ENCODE data around the gene GABRP. TPM values are rescaled to one million over a fixed set of nuclear protein-coding genes. Genes with fewer than 3 reads are reported as not detected.

GABRP gene
- total and polyA plus RNA-seq, 2 experiments from 2014 or later: 3.6 to 6.3 TPM

DNA sequence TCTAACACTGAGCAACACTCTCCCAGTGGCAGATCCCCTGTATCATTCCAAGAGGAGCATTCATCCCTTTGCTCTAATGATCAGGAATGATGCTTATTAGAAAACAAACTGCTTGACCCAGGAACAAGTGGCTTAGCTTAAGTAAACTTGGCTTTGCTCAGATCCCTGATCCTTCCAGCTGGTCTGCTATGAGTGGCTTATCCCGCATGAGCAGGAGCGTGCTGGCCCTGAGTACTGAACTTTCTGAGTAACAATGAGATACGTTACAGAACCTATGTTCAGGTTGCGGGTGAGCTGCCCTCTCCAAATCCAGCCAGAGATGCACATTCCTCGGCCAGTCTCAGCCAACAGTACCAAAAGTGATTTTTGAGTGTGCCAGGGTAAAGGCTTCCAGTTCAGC, 29.7 kb downstream of the GABRP start:
- no peaks in the 10 kb centered on the region for H3K36me3 ChIP-seq (ENCODE audit: insufficient read depth)
- no peaks in the 10 kb centered on the region; the same call in 2 of the 3 replicates for H3K9me3 Mint-ChIP-seq
- H2AFZ ChIP-seq: no peak overlapping the region
- no peaks in the 10 kb centered on the region for H3F3A ChIP-seq (replicated peaks; ENCODE audit: low read depth)
- peaks cover 3% of the 10 kb centered on the region; the same call in 2 of the 3 replicates for H3K4me1 Mint-ChIP-seq
- peaks cover 7% of the 10 kb centered on the region; the same call in 1 of the 2 replicates for H3K9me2 ChIP-seq (ENCODE audit: insufficient read depth)
- DNase-seq (ENCODE audit: low spot score) (no peak), ATAC-seq (no peak)
- no peak overlapping the region for H3K4me2 ChIP-seq
- no peaks in the 10 kb centered on the region for H3K79me2 ChIP-seq (replicated peaks; ENCODE audit: insufficient read depth)
- no peak overlapping the region for H3K27ac ChIP-seq (ENCODE audit: low read depth)
- no peaks in the 10 kb centered on the region for H4K20me1 ChIP-seq (replicated peaks; ENCODE audit: insufficient read depth)
- peaks cover 6% of the 10 kb centered on the region for H3K27me3 Mint-ChIP-seq (ENCODE audit: insufficient read depth, low read depth, poor library complexity)
- no peak overlapping the region for H3K27ac Mint-ChIP-seq
- H3K27me3 ChIP-seq (ENCODE audit: insufficient read depth): no peaks in the 10 kb centered on the region
- TF ChIP-seq, protein P1, sequence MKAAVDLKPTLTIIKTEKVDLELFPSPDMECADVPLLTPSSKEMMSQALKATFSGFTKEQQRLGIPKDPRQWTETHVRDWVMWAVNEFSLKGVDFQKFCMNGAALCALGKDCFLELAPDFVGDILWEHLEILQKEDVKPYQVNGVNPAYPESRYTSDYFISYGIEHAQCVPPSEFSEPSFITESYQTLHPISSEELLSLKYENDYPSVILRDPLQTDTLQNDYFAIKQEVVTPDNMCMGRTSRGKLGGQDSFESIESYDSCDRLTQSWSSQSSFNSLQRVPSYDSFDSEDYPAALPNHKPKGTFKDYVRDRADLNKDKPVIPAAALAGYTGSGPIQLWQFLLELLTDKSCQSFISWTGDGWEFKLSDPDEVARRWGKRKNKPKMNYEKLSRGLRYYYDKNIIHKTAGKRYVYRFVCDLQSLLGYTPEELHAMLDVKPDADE (IDR thresholded peaks at IDR 0.05): no peak
- TF ChIP-seq JUNB (IDR thresholded peaks at IDR 0.05; ENCODE audit: unreplicated experiment) (no peak), EZH2phosphoT487 (IDR thresholded peaks at IDR 0.05; ENCODE audit: unreplicated experiment) (no peak), EZH2 (IDR thresholded peaks at IDR 0.05; ENCODE audit: low read depth, unreplicated experiment) (no peak), STAT1 (IDR thresholded peaks at IDR 0.05; ENCODE audit: unreplicated experiment) (no peak), NANOG (IDR thresholded peaks at IDR 0.05; ENCODE audit: borderline replicate concordance) (no peak), ZNF331 (CRISPR knock-in tag; IDR thresholded peaks at IDR 0.05; ENCODE audit: low read depth) (no peak), CREB1 (CRISPR knock-in tag; IDR thresholded peaks at IDR 0.05; ENCODE audit: low read depth) (no peak), POLR2AphosphoS5 (IDR thresholded peaks at IDR 0.05; ENCODE audit: low read depth) (no peak), ZNF114 (CRISPR knock-in tag; IDR thresholded peaks at IDR 0.05) (no peak)
- TF ChIP-seq, protein P2, sequence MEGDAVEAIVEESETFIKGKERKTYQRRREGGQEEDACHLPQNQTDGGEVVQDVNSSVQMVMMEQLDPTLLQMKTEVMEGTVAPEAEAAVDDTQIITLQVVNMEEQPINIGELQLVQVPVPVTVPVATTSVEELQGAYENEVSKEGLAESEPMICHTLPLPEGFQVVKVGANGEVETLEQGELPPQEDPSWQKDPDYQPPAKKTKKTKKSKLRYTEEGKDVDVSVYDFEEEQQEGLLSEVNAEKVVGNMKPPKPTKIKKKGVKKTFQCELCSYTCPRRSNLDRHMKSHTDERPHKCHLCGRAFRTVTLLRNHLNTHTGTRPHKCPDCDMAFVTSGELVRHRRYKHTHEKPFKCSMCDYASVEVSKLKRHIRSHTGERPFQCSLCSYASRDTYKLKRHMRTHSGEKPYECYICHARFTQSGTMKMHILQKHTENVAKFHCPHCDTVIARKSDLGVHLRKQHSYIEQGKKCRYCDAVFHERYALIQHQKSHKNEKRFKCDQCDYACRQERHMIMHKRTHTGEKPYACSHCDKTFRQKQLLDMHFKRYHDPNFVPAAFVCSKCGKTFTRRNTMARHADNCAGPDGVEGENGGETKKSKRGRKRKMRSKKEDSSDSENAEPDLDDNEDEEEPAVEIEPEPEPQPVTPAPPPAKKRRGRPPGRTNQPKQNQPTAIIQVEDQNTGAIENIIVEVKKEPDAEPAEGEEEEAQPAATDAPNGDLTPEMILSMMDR (conservative IDR thresholded peaks at IDR 0.05; ENCODE audit: low read depth in 2 of 2): no peak
- TF ChIP-seq, protein P3, sequence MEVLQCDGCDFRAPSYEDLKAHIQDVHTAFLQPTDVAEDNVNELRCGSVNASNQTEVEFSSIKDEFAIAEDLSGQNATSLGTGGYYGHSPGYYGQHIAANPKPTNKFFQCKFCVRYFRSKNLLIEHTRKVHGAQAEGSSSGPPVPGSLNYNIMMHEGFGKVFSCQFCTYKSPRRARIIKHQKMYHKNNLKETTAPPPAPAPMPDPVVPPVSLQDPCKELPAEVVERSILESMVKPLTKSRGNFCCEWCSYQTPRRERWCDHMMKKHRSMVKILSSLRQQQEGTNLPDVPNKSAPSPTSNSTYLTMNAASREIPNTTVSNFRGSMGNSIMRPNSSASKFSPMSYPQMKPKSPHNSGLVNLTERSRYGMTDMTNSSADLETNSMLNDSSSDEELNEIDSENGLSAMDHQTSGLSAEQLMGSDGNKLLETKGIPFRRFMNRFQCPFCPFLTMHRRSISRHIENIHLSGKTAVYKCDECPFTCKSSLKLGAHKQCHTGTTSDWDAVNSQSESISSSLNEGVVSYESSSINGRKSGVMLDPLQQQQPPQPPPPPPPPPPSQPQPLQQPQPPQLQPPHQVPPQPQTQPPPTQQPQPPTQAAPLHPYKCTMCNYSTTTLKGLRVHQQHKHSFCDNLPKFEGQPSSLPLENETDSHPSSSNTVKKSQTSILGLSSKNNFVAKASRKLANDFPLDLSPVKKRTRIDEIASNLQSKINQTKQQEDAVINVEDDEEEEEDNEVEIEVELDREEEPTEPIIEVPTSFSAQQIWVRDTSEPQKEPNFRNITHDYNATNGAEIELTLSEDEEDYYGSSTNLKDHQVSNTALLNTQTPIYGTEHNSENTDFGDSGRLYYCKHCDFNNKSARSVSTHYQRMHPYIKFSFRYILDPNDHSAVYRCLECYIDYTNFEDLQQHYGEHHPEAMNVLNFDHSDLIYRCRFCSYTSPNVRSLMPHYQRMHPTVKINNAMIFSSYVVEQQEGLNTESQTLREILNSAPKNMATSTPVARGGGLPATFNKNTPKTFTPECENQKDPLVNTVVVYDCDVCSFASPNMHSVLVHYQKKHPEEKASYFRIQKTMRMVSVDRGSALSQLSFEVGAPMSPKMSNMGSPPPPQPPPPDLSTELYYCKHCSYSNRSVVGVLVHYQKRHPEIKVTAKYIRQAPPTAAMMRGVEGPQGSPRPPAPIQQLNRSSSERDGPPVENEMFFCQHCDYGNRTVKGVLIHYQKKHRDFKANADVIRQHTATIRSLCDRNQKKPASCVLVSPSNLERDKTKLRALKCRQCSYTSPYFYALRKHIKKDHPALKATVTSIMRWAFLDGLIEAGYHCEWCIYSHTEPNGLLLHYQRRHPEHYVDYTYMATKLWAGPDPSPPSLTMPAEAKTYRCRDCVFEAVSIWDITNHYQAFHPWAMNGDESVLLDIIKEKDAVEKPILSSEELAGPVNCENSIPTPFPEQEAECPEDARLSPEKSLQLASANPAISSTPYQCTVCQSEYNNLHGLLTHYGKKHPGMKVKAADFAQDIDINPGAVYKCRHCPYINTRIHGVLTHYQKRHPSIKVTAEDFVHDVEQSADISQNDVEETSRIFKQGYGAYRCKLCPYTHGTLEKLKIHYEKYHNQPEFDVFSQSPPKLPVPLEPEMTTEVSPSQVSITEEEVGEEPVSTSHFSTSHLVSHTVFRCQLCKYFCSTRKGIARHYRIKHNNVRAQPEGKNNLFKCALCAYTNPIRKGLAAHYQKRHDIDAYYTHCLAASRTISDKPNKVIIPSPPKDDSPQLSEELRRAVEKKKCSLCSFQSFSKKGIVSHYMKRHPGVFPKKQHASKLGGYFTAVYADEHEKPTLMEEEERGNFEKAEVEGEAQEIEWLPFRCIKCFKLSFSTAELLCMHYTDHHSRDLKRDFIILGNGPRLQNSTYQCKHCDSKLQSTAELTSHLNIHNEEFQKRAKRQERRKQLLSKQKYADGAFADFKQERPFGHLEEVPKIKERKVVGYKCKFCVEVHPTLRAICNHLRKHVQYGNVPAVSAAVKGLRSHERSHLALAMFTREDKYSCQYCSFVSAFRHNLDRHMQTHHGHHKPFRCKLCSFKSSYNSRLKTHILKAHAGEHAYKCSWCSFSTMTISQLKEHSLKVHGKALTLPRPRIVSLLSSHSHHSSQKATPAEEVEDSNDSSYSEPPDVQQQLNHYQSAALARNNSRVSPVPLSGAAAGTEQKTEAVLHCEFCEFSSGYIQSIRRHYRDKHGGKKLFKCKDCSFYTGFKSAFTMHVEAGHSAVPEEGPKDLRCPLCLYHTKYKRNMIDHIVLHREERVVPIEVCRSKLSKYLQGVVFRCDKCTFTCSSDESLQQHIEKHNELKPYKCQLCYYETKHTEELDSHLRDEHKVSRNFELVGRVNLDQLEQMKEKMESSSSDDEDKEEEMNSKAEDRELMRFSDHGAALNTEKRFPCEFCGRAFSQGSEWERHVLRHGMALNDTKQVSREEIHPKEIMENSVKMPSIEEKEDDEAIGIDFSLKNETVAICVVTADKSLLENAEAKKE (CRISPR knock-in tag; IDR thresholded peaks at IDR 0.05): no peak
- TF ChIP-seq, protein P4, sequence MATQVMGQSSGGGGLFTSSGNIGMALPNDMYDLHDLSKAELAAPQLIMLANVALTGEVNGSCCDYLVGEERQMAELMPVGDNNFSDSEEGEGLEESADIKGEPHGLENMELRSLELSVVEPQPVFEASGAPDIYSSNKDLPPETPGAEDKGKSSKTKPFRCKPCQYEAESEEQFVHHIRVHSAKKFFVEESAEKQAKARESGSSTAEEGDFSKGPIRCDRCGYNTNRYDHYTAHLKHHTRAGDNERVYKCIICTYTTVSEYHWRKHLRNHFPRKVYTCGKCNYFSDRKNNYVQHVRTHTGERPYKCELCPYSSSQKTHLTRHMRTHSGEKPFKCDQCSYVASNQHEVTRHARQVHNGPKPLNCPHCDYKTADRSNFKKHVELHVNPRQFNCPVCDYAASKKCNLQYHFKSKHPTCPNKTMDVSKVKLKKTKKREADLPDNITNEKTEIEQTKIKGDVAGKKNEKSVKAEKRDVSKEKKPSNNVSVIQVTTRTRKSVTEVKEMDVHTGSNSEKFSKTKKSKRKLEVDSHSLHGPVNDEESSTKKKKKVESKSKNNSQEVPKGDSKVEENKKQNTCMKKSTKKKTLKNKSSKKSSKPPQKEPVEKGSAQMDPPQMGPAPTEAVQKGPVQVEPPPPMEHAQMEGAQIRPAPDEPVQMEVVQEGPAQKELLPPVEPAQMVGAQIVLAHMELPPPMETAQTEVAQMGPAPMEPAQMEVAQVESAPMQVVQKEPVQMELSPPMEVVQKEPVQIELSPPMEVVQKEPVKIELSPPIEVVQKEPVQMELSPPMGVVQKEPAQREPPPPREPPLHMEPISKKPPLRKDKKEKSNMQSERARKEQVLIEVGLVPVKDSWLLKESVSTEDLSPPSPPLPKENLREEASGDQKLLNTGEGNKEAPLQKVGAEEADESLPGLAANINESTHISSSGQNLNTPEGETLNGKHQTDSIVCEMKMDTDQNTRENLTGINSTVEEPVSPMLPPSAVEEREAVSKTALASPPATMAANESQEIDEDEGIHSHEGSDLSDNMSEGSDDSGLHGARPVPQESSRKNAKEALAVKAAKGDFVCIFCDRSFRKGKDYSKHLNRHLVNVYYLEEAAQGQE (IDR thresholded peaks at IDR 0.05; ENCODE audit: unreplicated experiment): no peak
- no peak overlapping the region for H3K4me3 ChIP-seq
- H3K4me1 ChIP-seq (ENCODE audit: insufficient read depth): peaks cover 6% of the 10 kb centered on the region; the same call in 1 of the 2 replicates
- no peaks in the 10 kb centered on the region for H3K36me3 Mint-ChIP-seq (ENCODE audit: low read depth)
- H3K4me3 Mint-ChIP-seq: no peak overlapping the region

Data from GM23338 (cell line).